ENCODE data around the gene TESK2.

The TESK2 gene

GRCh38 chr1:45299981-45300668 is 190.8 kb downstream of the TESK2 start:
- DNase-seq = peak in 4 of 5 donors; percentile 13 to 59 (median 26)

GRCh38 chr1:45299296-45299695 is 191.7 kb downstream of the TESK2 start:
- DNase-seq = no peak

- DNase-seq = no peak
Observed at GRCh38 chr1:45297666-45298356, 193.2 kb downstream of the TESK2 start.
